ENCODE data around the gene EGLN3. TPM values are rescaled to one million over a fixed set of nuclear protein-coding genes. Genes with fewer than 3 reads are reported as not detected.
A peak's percentile ranks its signal among the peaks of the same experiment; 100 is the strongest.

The EGLN3 gene
- total RNA-seq, 1 donor from 2014 or later: 153 TPM

- H3K4me3 ChIP-seq: no peak overlapping the region
- peak overlapping the region; percentile 91 for H3K27ac ChIP-seq (replicated peaks)
- intact Hi-C loops (cut with micrococcal nuclease): loop anchor here (10.0 kb wide), 1 partner anchor 113 kb away; no protein-coding TSS in a partner anchor
- no peak for TF ChIP-seq CTCF (IDR thresholded peaks at IDR 0.05; ENCODE audit: borderline replicate concordance)
- no peak for DNase-seq
- H3K36me3 ChIP-seq: no peaks in the 10 kb centered on the region
- no peaks in the 10 kb centered on the region for H3K9me3 ChIP-seq (replicated peaks)
- peaks cover 98% of the 10 kb centered on the region for H3K4me1 ChIP-seq
- H3K27me3 ChIP-seq (ENCODE audit: low read depth): no peaks in the 10 kb centered on the region
Measured at GRCh38 chr14:33941718-33942117, 9.2 kb downstream of the EGLN3 start.

- no peak for DNase-seq
- TF ChIP-seq CTCF (IDR thresholded peaks at IDR 0.05; ENCODE audit: borderline replicate concordance): no peak
- Histone ChIP-seq H3K27ac (replicated peaks) (peak overlapping the region; percentile 91), H3K4me1 (peaks cover 90% of the 10 kb centered on the region), H3K27me3 (ENCODE audit: low read depth) (no peaks in the 10 kb centered on the region), H3K9me3 (replicated peaks) (no peaks in the 10 kb centered on the region), H3K4me3 (no peak overlapping the region), H3K36me3 (no peaks in the 10 kb centered on the region)
- intact Hi-C loops (cut with micrococcal nuclease): loop anchor here (10.0 kb wide), 1 partner anchor 114 kb away; no protein-coding TSS in a partner anchor
Measured at GRCh38 chr14:33940561-33941011, 10.3 kb downstream of the EGLN3 start.

- Histone ChIP-seq H3K36me3 (no peaks in the 10 kb centered on the region), H3K27ac (replicated peaks) (peak overlapping the region; percentile 91), H3K9me3 (replicated peaks) (no peaks in the 10 kb centered on the region), H3K27me3 (ENCODE audit: low read depth) (no peaks in the 10 kb centered on the region), H3K4me3 (peak overlapping the region; percentile 51), H3K4me1 (peaks cover 89% of the 10 kb centered on the region)
- DNase-seq: peak; percentile 87
- intact Hi-C loops (cut with micrococcal nuclease): no loop called here
- no peak for TF ChIP-seq CTCF (IDR thresholded peaks at IDR 0.05; ENCODE audit: borderline replicate concordance)
Measured at GRCh38 chr14:33938131-33938949, 12.5 kb downstream of the EGLN3 start.

- intact Hi-C loops (cut with micrococcal nuclease): no loop called here
- Histone ChIP-seq H3K27ac (replicated peaks) (peak overlapping the region; percentile 91), H3K4me1 (peaks cover 89% of the 10 kb centered on the region)
Measured at GRCh38 chr14:33936391-33936790, 14.5 kb downstream of the EGLN3 start.

GRCh38 chr14:33934938-33935337, 15.9 kb downstream of the EGLN3 start:
- H3K9me3 ChIP-seq (replicated peaks): no peaks in the 10 kb centered on the region
- H3K27me3 ChIP-seq (ENCODE audit: low read depth): no peaks in the 10 kb centered on the region
- H3K4me1 ChIP-seq: peaks cover 89% of the 10 kb centered on the region
- peak overlapping the region; percentile 65 for H3K27ac ChIP-seq (replicated peaks)
- no peak for DNase-seq
- H3K4me3 ChIP-seq: no peak overlapping the region
- intact Hi-C loops (cut with micrococcal nuclease): no loop called here
- H3K36me3 ChIP-seq: peaks cover 8% of the 10 kb centered on the region
- no peak for TF ChIP-seq CTCF (IDR thresholded peaks at IDR 0.05; ENCODE audit: borderline replicate concordance)

More at GRCh38 chr14:33936391-33936790, 14.5 kb downstream of the EGLN3 start:
- H3K9me3 ChIP-seq (replicated peaks): no peaks in the 10 kb centered on the region
- H3K4me3 ChIP-seq: no peak overlapping the region
- H3K36me3 ChIP-seq: no peaks in the 10 kb centered on the region
- no peak for TF ChIP-seq CTCF (IDR thresholded peaks at IDR 0.05; ENCODE audit: borderline replicate concordance)
- no peak for DNase-seq
- H3K27me3 ChIP-seq (ENCODE audit: low read depth): no peaks in the 10 kb centered on the region

All from left ventricle myocardium inferior (tissue), 1 donor.